HepG2 (cell line): ENCODE measurements around the gene LYSMD3. TPM values are rescaled to one million over a fixed set of nuclear protein-coding genes. Genes with fewer than 3 reads are reported as not detected.

ENCODE experiments used
- ATAC-seq: fragments of 200-7000 bp; cut with Tn5 transposase; 3 replicates; pipeline ENCODE4 v1.9.1; 2020; ENCODE audit warnings: mild to moderate bottlenecking, moderate library complexity
- BruUV-seq: library from RNA; stranded (reverse); fragments of 400-500 nt; replicated peaks from 2 replicates; lab custom pipeline; 2021; lab: Mats Ljungman, UMichigan
- CTCF ChIA-PET: fragments of 300-600 bp; formaldehyde crosslinking; extraction: SDS; loops from one replicate; lab custom pipeline; 2021; ENCODE audit warnings: low total read pairs, inconsistent platforms, low intra/inter-chr PET ratio; lab: Yijun Ruan, JAX
- POLR2A ChIA-PET: fragments of 350-600 bp; sonication (Branson Sonifier 250); formaldehyde crosslinking; loops from one replicate; lab custom pipeline; 2020; ENCODE audit warnings: antibody characterized with exemption, inconsistent platforms; lab: Yijun Ruan, JAX
- DNase-seq: peaks from one replicate; pipeline ENCODE4 v3.0.0-alpha.2; 2015; ENCODE audit warnings: low spot score
- FAIRE-seq: peaks from 3 replicates; lab custom pipeline; 2011; peaks lifted over from hg19 to GRCh38; lab: Jason Lieb, UNC
- H2AFZ ChIP-seq: one replicate; pipeline ENCODE4 v1.6.1; 2011; ENCODE audit warnings: low read length, inconsistent platforms
- H3K27ac ChIP-seq: fragments of 300-600 bp; 3 replicates; pipeline ENCODE4 v1.8.0; 2011; ENCODE audit warnings: mixed run types, mild to moderate bottlenecking, mixed read lengths, low read length, inconsistent platforms; ENCODE audit not compliant: insufficient read depth; ENCODE audit errors: extremely low read length
- H3K27me3 ChIP-seq, 2 experiments: fragments of 200-600 bp in 1 of 2; 2 replicates in 1 of 2; 3 replicates in 1 of 2; pipeline versions ENCODE4 v1.6.0 to v1.8.0; 2011; ENCODE audit warnings: low read length in 2 of 2, mild to moderate bottlenecking in 2 of 2, moderate library complexity in 2 of 2, inconsistent platforms in 1 of 2; ENCODE audit not compliant: insufficient read depth in 2 of 2, control insufficient read depth in 1 of 2
- H3K36me3 ChIP-seq, 2 experiments: fragments of 200-600 bp in 1 of 2; replicated peaks in 1 of 2; 2 replicates in 1 of 2; 3 replicates in 1 of 2; pipeline versions ENCODE4 v1.5.1 to v1.8.0; 2011; ENCODE audit warnings: low read length in 2 of 2, inconsistent platforms in 1 of 2; ENCODE audit not compliant: insufficient read depth in 2 of 2, control insufficient read depth in 1 of 2
- H3K4me1 ChIP-seq: 2 replicates; pipeline ENCODE4 v1.5.1; 2012; ENCODE audit warnings: low read length, inconsistent platforms; ENCODE audit not compliant: insufficient read depth
- H3K4me2 ChIP-seq: 2 replicates; pipeline ENCODE4 v1.6.0; 2011; ENCODE audit warnings: low read depth, low read length, inconsistent platforms
- H3K4me3 ChIP-seq, 3 experiments: fragments of 200-600 bp in 1 of 3; sonication (generic), shearing (Covaris generic) in 1 of 3; replicated peaks in 1 of 3; 2 replicates each; pipeline ENCODE4 v1.5.1; 2011 to 2016; ENCODE audit warnings: low read length in 3 of 3, inconsistent platforms in 2 of 3, low read depth in 2 of 3, mild to moderate bottlenecking in 2 of 3, control low read depth in 1 of 3, mixed read lengths in 1 of 3; ENCODE audit not compliant: insufficient read depth in 1 of 3
- H3K79me2 ChIP-seq: one replicate; pipeline ENCODE4 v1.6.1; 2011; ENCODE audit warnings: low read length, inconsistent platforms; ENCODE audit not compliant: insufficient read depth
- H3K9ac ChIP-seq: 2 replicates; pipeline ENCODE4 v1.6.0; 2011; ENCODE audit warnings: mild to moderate bottlenecking, low read depth, low read length, inconsistent platforms; ENCODE audit not compliant: insufficient read depth
- H3K9me3 ChIP-seq: 2 replicates; pipeline ENCODE4 v1.5.1; 2012; ENCODE audit warnings: mild to moderate bottlenecking, low read length
- H4K20me1 ChIP-seq: 2 replicates; pipeline ENCODE4 v1.6.0; 2011; ENCODE audit warnings: inconsistent platforms, mild to moderate bottlenecking, low read length, moderate library complexity; ENCODE audit not compliant: insufficient read depth
- E2F2 ChIP-seq: sonication (generic); formaldehyde crosslinking; IDR thresholded peaks from 2 replicates; pipeline ENCODE4 v1.4.0; 2020; ENCODE audit warnings: missing genetic modification reagents, borderline replicate concordance
- HNRNPK ChIP-seq: fragments of 200-400 bp; formaldehyde crosslinking; IDR thresholded peaks from 2 replicates; pipeline ENCODE4 v1.6.1; 2018; ENCODE audit warnings: low read length, low read depth, moderate library complexity, mild to moderate bottlenecking; ENCODE audit not compliant: poor library complexity, severe bottlenecking
- POLR2A ChIP-seq, 2 experiments: IDR thresholded peaks; 2 replicates each; pipeline ENCODE4 v1.6.1; 2011; ENCODE audit warnings: low read depth in 2 of 2, low read length in 2 of 2, mild to moderate bottlenecking in 1 of 2, moderate library complexity in 1 of 2; ENCODE audit not compliant: insufficient read depth in 1 of 2
- SIX1 ChIP-seq: sonication (generic); formaldehyde crosslinking; IDR thresholded peaks from 2 replicates; pipeline ENCODE4 v1.4.0; 2020; ENCODE audit warnings: missing genetic modification reagents, borderline replicate concordance
- THAP7 ChIP-seq: sonication (generic); formaldehyde crosslinking; IDR thresholded peaks from 2 replicates; pipeline ENCODE4 v1.8.1; 2023; ENCODE audit warnings: mild to moderate bottlenecking, missing genetic modification reagents
- WGBS: methylation state at CpG from one replicate; pipeline ENCODE4 v1.1.6; 2017; ENCODE audit warnings: low lambda C conversion rate; 5-methylcytosine and 5-hydroxymethylcytosine counted together
- in situ Hi-C: cut with HindIII; loops from 2 replicates; pipeline ENCODE4 v1.10.0; 2017; ENCODE audit warnings: low pct_unique_long_range_greater_than_20kb; ENCODE audit not compliant: extremely low pct_ligation_motif_present
- intact Hi-C: fragments of 100-400 bp; cut with micrococcal nuclease; formaldehyde crosslinking; loops from one replicate; pipeline ENCODE4 v1.10.0; 2022; ENCODE audit not compliant: unreplicated experiment
- polyA plus RNA-seq, 8 experiments: library from polyadenylated mRNA; depleted of rRNA in 3 of 8; stranded (reverse) in 7 of 8; unstranded in 1 of 8; fragments of >200 nt; fragmentation: Illumina TruSeq in 4 of 8; extraction: Trizol in 4 of 8; gene quantifications; 2 replicates each; pipeline versions ENCODE4 v1.2.1 to v1.2.3, GENCODE V29; 2011 to 2016; ENCODE audit warnings: low read depth in 4 of 8, missing spikeins in 1 of 8, mixed read lengths in 1 of 8; ENCODE audit not compliant: insufficient read depth in 1 of 8
- total RNA-seq, 5 experiments: library from RNA; depleted of rRNA; stranded (reverse); fragments of >200 nt; fragmentation: Illumina TruSeq; extraction: Trizol; gene quantifications; 2 replicates each; pipeline ENCODE4 v1.2.3, GENCODE V29; 2016; ENCODE audit warnings: low read depth in 1 of 5

The LYSMD3 gene
- total and polyA plus RNA-seq, 2 of the 13 experiments (the other 11 are each of a cell fraction or from before 2014, with no cell fraction given), result 9.1 to 13.8 TPM

GRCh38 chr5:90555666-90556065 is 26.3 kb upstream of the LYSMD3 start:
- no peak overlapping the region for H3K27ac ChIP-seq
- FAIRE-seq, result no peak
- no peaks in the 10 kb centered on the region for H3K79me2 ChIP-seq
- intact Hi-C loops, result no loop called here
- no peak overlapping the region for H3K4me2 ChIP-seq
- DNase-seq, result no peak
- H3K4me1 ChIP-seq, result no peaks in the 10 kb centered on the region
- TF ChIP-seq POLR2A (IDR thresholded peaks at IDR 0.05; ENCODE audit: insufficient read depth in 1 of 2, low read depth in 2 of 2, low read length in 2 of 2) (no peak), SIX1 (no peak), HNRNPK (peak; percentile 26), THAP7 (CRISPR knock-in tag) (no peak)
- no peak overlapping the region for H3K9ac ChIP-seq
- ChIA-PET CTCF (no interaction called here), POLR2A (no interaction called here)
- H4K20me1 ChIP-seq, result no peaks in the 10 kb centered on the region
- no peak overlapping the region for H2AFZ ChIP-seq
- H3K27me3 ChIP-seq, result peaks cover 2 to 24% of the 10 kb centered on the region in 2 experiments; a peak in 3 of 5 replicates
- no TSS peak for BruUV-seq
- ATAC-seq, result no peak
- in situ Hi-C loops, result no loop called here
- no peaks in the 10 kb centered on the region for H3K36me3 ChIP-seq
- H3K4me3 ChIP-seq, result no peak overlapping the region
- no peaks in the 10 kb centered on the region for H3K9me3 ChIP-seq

- H3K36me3 ChIP-seq, result no peaks in the 10 kb centered on the region
- TF ChIP-seq E2F2 (CRISPR knock-in tag), result no peak
- intact Hi-C loops, result no loop called here
- in situ Hi-C loops, result no loop called here
- no peaks in the 10 kb centered on the region for H3K9me3 ChIP-seq
- no peak overlapping the region for H3K9ac ChIP-seq
- 3% methylated on average over 4 of the region's 4 CpGs for WGBS
- CTCF ChIA-PET, result no interaction called here
- H3K4me1 ChIP-seq, result no peaks in the 10 kb centered on the region
- no peak overlapping the region for H3K4me3 ChIP-seq
- ATAC-seq (no peak), FAIRE-seq (no peak), DNase-seq (peak; percentile 7)
- peaks cover 2 to 24% of the 10 kb centered on the region in 2 experiments; a peak in 3 of 5 replicates for H3K27me3 ChIP-seq
- no peak overlapping the region for H2AFZ ChIP-seq
- H3K4me2 ChIP-seq, result no peak overlapping the region
- POLR2A ChIA-PET, result no interaction called here
- BruUV-seq, result no TSS peak
- no peak overlapping the region for H3K27ac ChIP-seq
- H3K79me2 ChIP-seq, result no peaks in the 10 kb centered on the region
- no peaks in the 10 kb centered on the region for H4K20me1 ChIP-seq
Measured at GRCh38 chr5:90554358-90555006, 25.1 kb upstream of the LYSMD3 start.
